ENCODE data around the gene PAPSS1. TPM values are rescaled to one million over a fixed set of nuclear protein-coding genes. Genes with fewer than 3 reads are reported as not detected.

The PAPSS1 gene
- total RNA-seq, 1 experiment from 2014 or later = 59.0 TPM

DNA sequence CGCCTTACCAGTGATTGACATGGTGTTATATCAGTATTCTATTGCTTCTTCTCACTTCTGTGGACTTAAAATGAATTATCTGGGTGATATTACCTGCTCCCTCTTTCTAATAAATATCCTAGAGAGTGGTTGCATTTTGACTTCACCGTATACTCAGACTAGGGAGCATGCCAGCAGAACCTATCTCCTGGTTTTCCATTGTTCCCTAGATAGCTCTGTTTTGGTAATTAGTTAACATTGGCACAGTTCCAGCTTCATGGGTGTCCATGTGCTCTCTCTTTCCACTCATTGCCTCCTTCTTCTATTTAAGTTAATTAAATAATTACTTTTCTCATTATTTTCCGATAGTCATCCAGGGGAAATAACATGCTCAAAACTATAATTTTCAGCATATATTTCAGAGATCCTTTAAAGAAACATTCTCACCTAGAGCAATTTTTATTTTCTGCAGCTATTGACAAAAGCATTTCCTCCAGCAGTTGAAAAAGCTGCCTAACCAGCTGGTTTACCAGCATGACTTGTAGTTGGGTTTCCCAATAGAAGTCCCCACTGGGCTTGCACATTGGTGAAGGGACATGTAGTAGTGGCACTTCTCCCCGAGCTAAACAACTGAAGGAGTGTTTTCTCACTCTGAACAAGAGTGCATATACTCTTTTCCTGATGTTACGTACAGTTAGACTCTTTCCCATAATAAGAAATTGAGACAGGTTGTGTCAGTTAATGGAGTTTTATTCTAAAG lies 27.9 kb upstream of the PAPSS1 start (continued):
- TF ChIP-seq, protein P1, sequence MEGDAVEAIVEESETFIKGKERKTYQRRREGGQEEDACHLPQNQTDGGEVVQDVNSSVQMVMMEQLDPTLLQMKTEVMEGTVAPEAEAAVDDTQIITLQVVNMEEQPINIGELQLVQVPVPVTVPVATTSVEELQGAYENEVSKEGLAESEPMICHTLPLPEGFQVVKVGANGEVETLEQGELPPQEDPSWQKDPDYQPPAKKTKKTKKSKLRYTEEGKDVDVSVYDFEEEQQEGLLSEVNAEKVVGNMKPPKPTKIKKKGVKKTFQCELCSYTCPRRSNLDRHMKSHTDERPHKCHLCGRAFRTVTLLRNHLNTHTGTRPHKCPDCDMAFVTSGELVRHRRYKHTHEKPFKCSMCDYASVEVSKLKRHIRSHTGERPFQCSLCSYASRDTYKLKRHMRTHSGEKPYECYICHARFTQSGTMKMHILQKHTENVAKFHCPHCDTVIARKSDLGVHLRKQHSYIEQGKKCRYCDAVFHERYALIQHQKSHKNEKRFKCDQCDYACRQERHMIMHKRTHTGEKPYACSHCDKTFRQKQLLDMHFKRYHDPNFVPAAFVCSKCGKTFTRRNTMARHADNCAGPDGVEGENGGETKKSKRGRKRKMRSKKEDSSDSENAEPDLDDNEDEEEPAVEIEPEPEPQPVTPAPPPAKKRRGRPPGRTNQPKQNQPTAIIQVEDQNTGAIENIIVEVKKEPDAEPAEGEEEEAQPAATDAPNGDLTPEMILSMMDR (IDR thresholded peaks at IDR 0.05 in 2 of 3, conservative IDR thresholded peaks at IDR 0.05 in 1 of 3; ENCODE audit: borderline replicate concordance in 1 of 3, insufficient read depth in 1 of 3, low read depth in 2 of 3, low read length in 2 of 3) = no peak
- TF ChIP-seq EZH2phosphoT487 (IDR thresholded peaks at IDR 0.05; ENCODE audit: borderline replicate concordance) (no peak), CEBPB (IDR thresholded peaks at IDR 0.05; ENCODE audit: low read depth) (no peak)

DNA sequence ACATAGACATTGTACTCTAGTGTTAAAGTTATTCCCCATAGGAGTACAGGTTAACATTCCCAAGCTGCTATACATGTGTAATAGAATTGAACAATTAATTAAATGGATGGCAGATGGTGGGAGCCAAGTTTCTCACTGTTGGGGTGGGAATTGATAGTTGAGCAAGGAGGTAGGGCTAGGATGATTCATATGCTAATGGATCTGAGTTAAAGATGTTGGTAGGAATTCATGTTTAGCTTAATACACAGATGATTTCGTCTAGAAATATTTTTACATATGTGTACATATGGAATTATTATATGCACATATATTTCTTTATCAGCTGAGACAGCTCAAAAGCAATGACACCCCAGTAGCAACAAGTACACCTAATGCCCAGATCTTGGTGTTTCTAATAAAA lies 26.1 kb upstream of the PAPSS1 start:
- Histone ChIP-seq H3K27ac (ENCODE audit: low read depth, low read length) (no peak overlapping the region), H3K36me3 (ENCODE audit: control insufficient read depth in 1 of 2, insufficient read depth in 2 of 2, low read length in 2 of 2) (no peaks in the 10 kb centered on the region), H3K4me1 (ENCODE audit: control insufficient read depth in 1 of 2, insufficient read depth in 2 of 2, low read length in 2 of 2) (no peaks in the 10 kb centered on the region), H4K20me1 (ENCODE audit: insufficient read depth) (no peaks in the 10 kb centered on the region), H2AFZ (ENCODE audit: low read depth, low read length, poor library complexity, severe bottlenecking) (no peak overlapping the region), H3K9me2 (ENCODE audit: insufficient read depth) (no peaks in the 10 kb centered on the region), H3K9me3 (ENCODE audit: control insufficient read depth in 1 of 2, insufficient read depth in 1 of 2, low read depth in 1 of 2, low read length in 2 of 2) (no peaks in the 10 kb centered on the region), H3K79me2 (ENCODE audit: insufficient read depth, low read length) (no peaks in the 10 kb centered on the region), H3K4me3 (replicated peaks in 1 of 2; ENCODE audit: low read depth in 1 of 2, low read length in 2 of 2) (no peak overlapping the region), H3K4me2 (ENCODE audit: low read length) (no peak overlapping the region), H3K27me3 (ENCODE audit: insufficient read depth, low read length) (no peaks in the 10 kb centered on the region), H3K9ac (ENCODE audit: low read length) (no peak overlapping the region)
- ChIA-PET RAD21 (ENCODE audit: low non-redundant PET in 1 of 2, low total read pairs in 2 of 2, uncharacterized antibody in 2 of 2, unreplicated experiment in 2 of 2) (no interaction called here), CTCF (no interaction called here), POLR2A (no interaction called here)
- ATAC-seq (no peak), DNase-seq (ENCODE audit: low read depth, low spot score) (no peak)
- intact Hi-C loops (cut with micrococcal nuclease) = no loop called here
- BruUV-seq (replicated peaks) = no TSS peak
- TF ChIP-seq, protein P1 (IDR thresholded peaks at IDR 0.05 in 2 of 3, conservative IDR thresholded peaks at IDR 0.05 in 1 of 3; ENCODE audit: borderline replicate concordance in 1 of 3, insufficient read depth in 1 of 3, low read depth in 2 of 3, low read length in 2 of 3) = no peak

Measured in HCT116 (cell line).